ENCODE measurements around the gene COG2.
"Not testable (repeated sequence)": the region's sequence is repeated elsewhere in the genome, so short reads cannot be mapped to it uniquely, and the experiment has no call there.

- TF ChIP-seq POLR2A, CTCF, POLR2AphosphoS5 (IDR thresholded peaks at IDR 0.05): not testable (repeated sequence)
These were observed 56.7 kb downstream of the COG2 start for GRCh38 chr1:230698964-230699363.
